Testis (tissue), 3 donors: ENCODE data around the gene IQGAP1. TPM values are rescaled to one million over a fixed set of nuclear protein-coding genes. Genes with fewer than 3 reads are reported as not detected.

Experiments
- DNase-seq: peaks from one replicate; pipeline ENCODE4 v3.0.0-alpha.2; 2019
- H3K27ac ChIP-seq, 2 donors: fragments of 200-600 bp; sonication (generic); one replicate each; pipeline ENCODE4 v1.5.1; 2019
- H3K27me3 ChIP-seq: fragments of 200-600 bp; sonication (generic); one replicate; pipeline ENCODE4 v1.5.1; 2019
- H3K36me3 ChIP-seq: fragments of 200-600 bp; sonication (generic); one replicate; pipeline ENCODE4 v1.5.1; 2017; ENCODE audit warnings: low read depth; ENCODE audit errors: missing control alignments
- H3K4me1 ChIP-seq: fragments of 200-600 bp; sonication (generic); one replicate; pipeline ENCODE4 v1.5.1; 2019
- H3K4me3 ChIP-seq, 2 donors: fragments of 200-600 bp; sonication (generic); one replicate each; pipeline ENCODE4 v1.5.1; 2017 to 2019
- H3K9me3 ChIP-seq: fragments of 200-600 bp; sonication (generic); one replicate; pipeline ENCODE4 v1.5.1; 2017
- POLR2A ChIP-seq: fragments of 450-650 bp; IDR thresholded peaks from one replicate; pipeline ENCODE4 v1.6.1; 2017; ENCODE audit warnings: antibody characterized with exemption, mild to moderate bottlenecking, moderate library complexity
- WGBS, 2 donors: methylation state at CpG; one replicate each; pipeline ENCODE4 v1.1.5; 2018; 5-methylcytosine and 5-hydroxymethylcytosine counted together
- intact Hi-C: fragments of 100-400 bp; cut with DNase I; formaldehyde crosslinking; loops from one replicate; pipeline ENCODE4 v1.15.1; 2023; ENCODE audit warnings: low total_unique reads
- polyA plus RNA-seq: library from polyadenylated mRNA; stranded (reverse); fragments of 350-450 nt; fragmentation: Illumina TruSeq; extraction: RNeasy Lipid Tissue Mini Kit (QIAGEN cat#74804); gene quantifications from one replicate; pipeline ENCODE4 v1.2.3, GENCODE V29; 2014; ENCODE audit warnings: low read depth, low replicate concordance; ENCODE audit not compliant: insufficient read depth
- total RNA-seq, 2 donors: library from RNA; depleted of rRNA; stranded (reverse); fragments of >200 nt; gene quantifications; one replicate each; pipeline ENCODE4 v1.2.3, GENCODE V29; 2016
- TF ChIP-seq, protein P1 (sequence below), 3 experiments: fragments of 450-650 bp in 2 of 3; fragments of 200-600 bp in 1 of 3; sonication (generic) in 1 of 3; IDR thresholded peaks; one replicate each; pipeline ENCODE4 v1.5.1; 2016 to 2019; ENCODE audit warnings: antibody characterized with exemption in 3 of 3, mild to moderate bottlenecking in 2 of 3, moderate library complexity in 1 of 3

Gene IQGAP1
- total and polyA plus RNA-seq, 3 donors from 2014 or later, result 44.4 to 102 (median 86.9) TPM

DNA sequence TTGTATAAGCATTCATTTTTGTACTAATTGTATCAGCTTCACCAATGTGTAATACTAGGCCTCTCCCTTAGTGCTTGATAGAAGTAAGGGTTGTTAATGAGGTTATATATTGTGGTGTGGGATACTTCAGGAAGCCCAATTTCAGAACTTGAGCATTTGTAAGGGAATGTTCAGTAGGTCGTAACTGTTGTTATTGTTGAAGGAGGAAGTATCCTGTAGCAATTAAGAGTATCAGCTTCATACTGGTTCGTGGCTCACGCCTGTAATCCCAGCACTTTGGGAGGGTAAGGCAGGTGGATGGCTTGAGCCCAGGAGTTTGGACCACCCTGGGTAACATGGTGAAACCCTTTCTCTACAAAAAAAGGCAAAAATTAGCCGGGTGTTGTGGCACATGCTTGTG is 30.6 kb downstream of the IQGAP1 start:
- no peak overlapping the region for H3K27ac ChIP-seq
- H3K36me3 ChIP-seq, result no peaks in the 10 kb centered on the region
- no peaks in the 10 kb centered on the region for H3K9me3 ChIP-seq
- no peak for DNase-seq
- 82 to 84% methylated on average over 4 of the region's 4 CpGs for WGBS, 2 donors
- intact Hi-C loops, result no loop called here
- TF ChIP-seq, protein P1, sequence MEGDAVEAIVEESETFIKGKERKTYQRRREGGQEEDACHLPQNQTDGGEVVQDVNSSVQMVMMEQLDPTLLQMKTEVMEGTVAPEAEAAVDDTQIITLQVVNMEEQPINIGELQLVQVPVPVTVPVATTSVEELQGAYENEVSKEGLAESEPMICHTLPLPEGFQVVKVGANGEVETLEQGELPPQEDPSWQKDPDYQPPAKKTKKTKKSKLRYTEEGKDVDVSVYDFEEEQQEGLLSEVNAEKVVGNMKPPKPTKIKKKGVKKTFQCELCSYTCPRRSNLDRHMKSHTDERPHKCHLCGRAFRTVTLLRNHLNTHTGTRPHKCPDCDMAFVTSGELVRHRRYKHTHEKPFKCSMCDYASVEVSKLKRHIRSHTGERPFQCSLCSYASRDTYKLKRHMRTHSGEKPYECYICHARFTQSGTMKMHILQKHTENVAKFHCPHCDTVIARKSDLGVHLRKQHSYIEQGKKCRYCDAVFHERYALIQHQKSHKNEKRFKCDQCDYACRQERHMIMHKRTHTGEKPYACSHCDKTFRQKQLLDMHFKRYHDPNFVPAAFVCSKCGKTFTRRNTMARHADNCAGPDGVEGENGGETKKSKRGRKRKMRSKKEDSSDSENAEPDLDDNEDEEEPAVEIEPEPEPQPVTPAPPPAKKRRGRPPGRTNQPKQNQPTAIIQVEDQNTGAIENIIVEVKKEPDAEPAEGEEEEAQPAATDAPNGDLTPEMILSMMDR (IDR thresholded peaks at IDR 0.05), result no peak
- no peaks in the 10 kb centered on the region for H3K27me3 ChIP-seq
- no peak overlapping the region for H3K4me3 ChIP-seq
- H3K4me1 ChIP-seq, result peaks cover 24% of the 10 kb centered on the region

DNA sequence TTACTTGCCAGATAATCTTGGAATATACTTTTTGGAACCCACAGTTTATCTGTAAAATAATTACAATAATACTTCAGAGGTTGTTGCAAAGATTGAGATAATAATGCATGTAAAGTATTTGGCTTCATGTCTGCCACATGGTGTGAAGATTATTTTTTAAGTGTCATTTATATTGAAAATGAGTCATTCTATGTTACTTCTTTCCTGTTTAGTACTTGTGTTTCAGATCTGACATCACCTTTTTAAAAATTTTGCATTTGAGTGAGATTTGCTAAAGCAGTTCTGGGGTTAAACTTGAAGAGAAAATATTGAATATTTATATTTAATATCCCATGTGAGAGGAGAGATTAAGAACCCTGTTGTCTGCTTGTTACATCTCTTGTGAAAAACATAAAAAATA is 31.2 kb downstream of the IQGAP1 start:
- no peak for DNase-seq

DNA sequence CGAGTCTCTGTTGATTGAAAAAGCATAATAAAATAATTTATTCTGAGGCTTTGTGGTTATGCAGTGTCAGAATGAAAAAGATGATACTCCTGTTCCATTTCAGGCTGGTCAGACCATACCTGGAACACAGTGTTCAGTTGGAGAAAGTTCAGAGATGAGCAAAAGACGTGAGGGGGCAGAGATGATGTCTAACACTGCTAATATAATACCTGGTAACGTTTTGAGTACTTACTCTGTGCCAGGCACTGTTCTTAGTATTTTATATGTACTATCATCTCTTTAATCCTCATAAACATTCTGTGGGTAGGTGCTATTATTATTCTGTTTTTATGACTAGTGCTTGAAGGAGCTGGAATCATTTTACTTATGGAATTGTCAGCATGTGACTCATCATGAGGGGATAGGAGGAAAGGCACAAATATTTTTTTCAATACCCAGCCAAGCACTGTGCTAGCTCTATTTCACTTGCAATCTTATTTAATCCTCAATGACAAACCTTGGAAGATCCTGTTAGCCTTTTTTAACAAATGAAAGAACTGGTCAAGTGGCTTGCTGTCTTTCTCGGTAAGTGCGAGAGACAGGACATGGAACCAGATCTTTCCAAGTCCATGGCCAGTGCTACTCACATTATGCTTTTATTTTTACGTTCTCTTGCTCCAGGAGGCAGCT is 31.8 kb downstream of the IQGAP1 start:
- Histone ChIP-seq H3K4me3 (no peak overlapping the region), H3K36me3 (no peaks in the 10 kb centered on the region), H3K27ac (no peak overlapping the region), H3K9me3 (no peaks in the 10 kb centered on the region), H3K27me3 (no peaks in the 10 kb centered on the region), H3K4me1 (peaks cover 23% of the 10 kb centered on the region)
- intact Hi-C loops, result no loop called here
- 47 to 61% methylated on average over 6 of the region's 6 CpGs for WGBS, 2 donors
- DNase-seq, result no peak
- TF ChIP-seq, protein P1 (IDR thresholded peaks at IDR 0.05), result no peak
- TF ChIP-seq POLR2A, result no peak

More for the DNA sequence above, 31.2 kb downstream of the IQGAP1 start:
- Histone ChIP-seq H3K4me1 (peaks cover 26% of the 10 kb centered on the region), H3K9me3 (no peaks in the 10 kb centered on the region), H3K27me3 (no peaks in the 10 kb centered on the region), H3K4me3 (no peak overlapping the region), H3K36me3 (no peaks in the 10 kb centered on the region), H3K27ac (no peak overlapping the region)
- TF ChIP-seq, protein P1 (IDR thresholded peaks at IDR 0.05), result no peak
- intact Hi-C loops, result no loop called here

DNA sequence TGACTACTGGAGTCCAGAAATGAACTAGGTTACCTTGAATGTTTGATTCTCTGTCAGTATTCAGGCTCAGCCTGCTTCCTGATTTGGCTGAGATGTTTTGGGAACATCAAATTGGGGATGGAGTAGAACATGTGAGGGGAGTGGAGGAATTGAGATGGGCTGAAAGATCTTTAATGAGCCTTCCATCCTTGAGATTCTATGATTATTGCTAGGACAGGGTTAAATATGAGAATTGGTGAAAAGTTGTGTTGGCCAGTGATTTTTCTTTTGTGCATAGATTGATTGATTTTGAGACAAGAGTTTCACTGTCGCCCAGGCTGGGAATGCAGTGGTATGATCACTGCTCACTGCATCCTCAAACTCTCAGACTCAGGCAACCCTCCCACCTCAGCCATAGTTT is 32.4 kb downstream of the IQGAP1 start:
- DNase-seq, result no peak
- WGBS, 2 donors, result 87 to 89% methylated on average over 1 of the region's 1 CpG
- Histone ChIP-seq H3K27me3 (no peaks in the 10 kb centered on the region), H3K9me3 (no peaks in the 10 kb centered on the region), H3K4me1 (peaks cover 25% of the 10 kb centered on the region), H3K4me3 (no peak overlapping the region), H3K36me3 (no peaks in the 10 kb centered on the region), H3K27ac (no peak overlapping the region)
- TF ChIP-seq, protein P1 (IDR thresholded peaks at IDR 0.05), result no peak
- no peak for TF ChIP-seq POLR2A
- intact Hi-C loops, result no loop called here

DNA sequence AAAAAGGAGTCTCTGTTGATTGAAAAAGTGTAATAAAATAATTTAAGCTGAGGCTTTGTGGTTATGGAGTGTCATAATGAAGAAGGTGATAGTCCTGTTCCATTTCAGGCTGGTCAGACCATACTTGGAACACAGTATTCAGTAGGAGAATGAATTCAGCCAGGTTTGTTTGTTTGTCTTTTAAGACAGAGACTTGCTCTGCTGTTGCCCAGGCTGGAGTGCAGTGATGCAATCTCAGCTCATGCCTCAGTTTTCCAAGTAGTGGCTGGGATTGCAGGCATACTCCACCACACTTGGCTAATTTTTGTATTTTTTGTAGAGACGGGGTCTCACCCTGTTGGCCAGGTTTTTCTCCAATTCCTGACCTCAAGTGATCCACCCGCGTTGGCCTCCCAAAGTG is 33.5 kb downstream of the IQGAP1 start:
- no peaks in the 10 kb centered on the region for H3K36me3 ChIP-seq
- WGBS, 2 donors, result 83 to 85% methylated on average over 3 of the region's 3 CpGs
- H3K27ac ChIP-seq, result no peak overlapping the region
- no peaks in the 10 kb centered on the region for H3K27me3 ChIP-seq
- H3K9me3 ChIP-seq, result no peaks in the 10 kb centered on the region
- H3K4me3 ChIP-seq, result no peak overlapping the region
- intact Hi-C loops, result no loop called here
- no peak for DNase-seq
- H3K4me1 ChIP-seq, result peaks cover 26% of the 10 kb centered on the region
- no peak for TF ChIP-seq POLR2A
- TF ChIP-seq, protein P1 (IDR thresholded peaks at IDR 0.05), result no peak
